Activated B cell treated with CpG ODN at 0.5 μM for 24 hours (primary cell): Measurements from ENCODE around the gene TUFT1. TPM values are rescaled to one million over a fixed set of nuclear protein-coding genes. Genes with fewer than 3 reads are reported as not detected.
A peak's percentile ranks its signal among the peaks of the same experiment; 100 is the strongest.

Experiments
- ATAC-seq: fragments of 200-7000 bp; cut with Tn5 transposase; one replicate; pipeline ENCODE4 v1.10.0; 2021; ENCODE audit warnings: low read depth, mild to moderate bottlenecking, moderate library complexity
- CTCF ChIA-PET: fragments of 350-600 bp; sonication (Branson Sonifier 250); formaldehyde crosslinking; loops from one replicate; lab custom pipeline; 2021; ENCODE audit warnings: antibody characterized with exemption; lab: Charles Lee
- POLR2A ChIA-PET: fragments of 350-600 bp; sonication (Branson Sonifier 250); formaldehyde crosslinking; loops from one replicate; lab custom pipeline; 2021; ENCODE audit warnings: antibody characterized with exemption; lab: Charles Lee
- DNase-seq: peaks from one replicate; pipeline ENCODE4 v3.0.0; 2022
- H3K27ac Mint-ChIP-seq: one replicate; pipeline ENCODE4 v1.8.0; 2020; ENCODE audit warnings: mixed read lengths
- H3K27me3 Mint-ChIP-seq: one replicate; pipeline ENCODE4 v1.8.0; 2021; ENCODE audit warnings: mixed read lengths
- H3K36me3 Mint-ChIP-seq: one replicate; pipeline ENCODE4 v1.8.0; 2021; ENCODE audit warnings: low read depth, mixed read lengths
- H3K4me1 Mint-ChIP-seq: one replicate; pipeline ENCODE4 v1.8.0; 2021; ENCODE audit warnings: mixed read lengths
- H3K4me3 Mint-ChIP-seq: one replicate; pipeline ENCODE4 v1.8.0; 2020; ENCODE audit warnings: mild to moderate bottlenecking, mixed read lengths
- H3K9me3 Mint-ChIP-seq: one replicate; pipeline ENCODE4 v1.8.0; 2020; ENCODE audit warnings: mixed read lengths
- intact Hi-C: fragments of 100-400 bp; cut with micrococcal nuclease; formaldehyde crosslinking; loops from one replicate; pipeline ENCODE4 v1.15.1; 2024
- total RNA-seq: library from RNA; stranded (reverse); gene quantifications from 2 replicates; pipeline ENCODE4 v1.2.3, GENCODE V29; 2022
- TF ChIP-seq, protein P1 (sequence below): fragments of 200-600 bp; IDR thresholded peaks from one replicate; pipeline ENCODE4 v1.8.0; 2022; ENCODE audit warnings: antibody characterized with exemption, mild to moderate bottlenecking

The TUFT1 gene
- total RNA-seq, 1 donor from 2014 or later, result 2.3 TPM

DNA sequence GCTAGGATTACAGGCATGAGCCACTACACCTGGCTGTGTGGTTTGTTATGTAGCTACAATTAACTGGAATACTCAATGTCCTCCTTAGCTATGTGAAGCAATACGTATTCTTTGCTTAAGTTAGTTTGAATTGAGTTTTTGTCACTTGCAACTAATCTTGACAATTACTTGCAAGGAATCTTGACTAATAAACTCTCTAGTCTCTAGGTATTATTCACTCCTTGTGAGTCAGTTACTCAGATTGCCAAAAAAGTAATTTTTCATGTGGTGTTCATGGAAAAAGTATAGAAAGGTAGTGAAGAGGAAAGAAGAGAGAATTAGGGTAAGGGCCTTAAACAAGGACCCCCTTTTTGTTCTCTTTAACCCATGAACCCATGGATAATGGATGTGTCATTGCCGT is 64.2 kb downstream of the TUFT1 start:
- TF ChIP-seq, protein P1, sequence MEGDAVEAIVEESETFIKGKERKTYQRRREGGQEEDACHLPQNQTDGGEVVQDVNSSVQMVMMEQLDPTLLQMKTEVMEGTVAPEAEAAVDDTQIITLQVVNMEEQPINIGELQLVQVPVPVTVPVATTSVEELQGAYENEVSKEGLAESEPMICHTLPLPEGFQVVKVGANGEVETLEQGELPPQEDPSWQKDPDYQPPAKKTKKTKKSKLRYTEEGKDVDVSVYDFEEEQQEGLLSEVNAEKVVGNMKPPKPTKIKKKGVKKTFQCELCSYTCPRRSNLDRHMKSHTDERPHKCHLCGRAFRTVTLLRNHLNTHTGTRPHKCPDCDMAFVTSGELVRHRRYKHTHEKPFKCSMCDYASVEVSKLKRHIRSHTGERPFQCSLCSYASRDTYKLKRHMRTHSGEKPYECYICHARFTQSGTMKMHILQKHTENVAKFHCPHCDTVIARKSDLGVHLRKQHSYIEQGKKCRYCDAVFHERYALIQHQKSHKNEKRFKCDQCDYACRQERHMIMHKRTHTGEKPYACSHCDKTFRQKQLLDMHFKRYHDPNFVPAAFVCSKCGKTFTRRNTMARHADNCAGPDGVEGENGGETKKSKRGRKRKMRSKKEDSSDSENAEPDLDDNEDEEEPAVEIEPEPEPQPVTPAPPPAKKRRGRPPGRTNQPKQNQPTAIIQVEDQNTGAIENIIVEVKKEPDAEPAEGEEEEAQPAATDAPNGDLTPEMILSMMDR, result no peak
- H3K27me3 Mint-ChIP-seq, result peaks cover 21% of the 10 kb centered on the region
- H3K27ac Mint-ChIP-seq, result no peak overlapping the region
- no peak for DNase-seq
- H3K4me1 Mint-ChIP-seq, result no peaks in the 10 kb centered on the region
- CTCF ChIA-PET, result interaction anchor here (1.7 kb wide), 1 partner anchor 10 kb away, joined by 7 read pairs; no protein-coding TSS in a partner anchor
- no peaks in the 10 kb centered on the region for H3K9me3 Mint-ChIP-seq
- no peaks in the 10 kb centered on the region for H3K36me3 Mint-ChIP-seq
- ATAC-seq, result no peak
- intact Hi-C loops, result no loop called here
- POLR2A ChIA-PET, result interaction anchor here (0.6 kb wide), 1 partner anchor 236 kb away, joined by 4 read pairs; the partner anchor contains the start of gene C2CD4D
- H3K4me3 Mint-ChIP-seq, result no peak overlapping the region

DNA sequence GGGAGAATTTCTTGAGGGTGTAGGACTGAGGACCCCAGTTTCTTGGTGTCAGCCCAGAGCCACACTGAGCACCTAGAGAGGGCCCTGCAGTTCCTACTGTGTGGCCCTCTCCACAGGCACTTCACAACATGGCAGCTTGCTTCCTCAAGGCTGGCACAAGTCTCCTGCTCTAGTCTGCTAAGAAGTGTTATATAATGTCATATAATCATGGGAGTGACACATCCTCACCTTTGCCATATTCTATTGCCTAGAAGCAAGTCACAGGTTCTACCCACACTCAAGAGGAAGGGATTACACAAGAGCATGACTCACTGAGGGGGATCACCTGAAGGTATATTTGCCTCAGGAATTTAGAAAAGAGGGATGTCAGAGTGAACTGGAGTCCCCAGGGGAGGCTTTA is 66.3 kb downstream of the TUFT1 start:
- H3K27me3 Mint-ChIP-seq, result peaks cover 21% of the 10 kb centered on the region
- no peak overlapping the region for H3K4me3 Mint-ChIP-seq
- H3K27ac Mint-ChIP-seq, result no peak overlapping the region
- H3K9me3 Mint-ChIP-seq, result no peaks in the 10 kb centered on the region
- DNase-seq (no peak), ATAC-seq (no peak)
- H3K4me1 Mint-ChIP-seq, result peaks cover 2% of the 10 kb centered on the region
- intact Hi-C loops, result no loop called here
- ChIA-PET POLR2A (no interaction called here), CTCF (interaction anchor here (1.3 kb wide), 1 partner anchor 9 kb away, joined by 3 read pairs; no protein-coding TSS in a partner anchor)
- H3K36me3 Mint-ChIP-seq, result no peaks in the 10 kb centered on the region
- TF ChIP-seq, protein P1, result no peak

DNA sequence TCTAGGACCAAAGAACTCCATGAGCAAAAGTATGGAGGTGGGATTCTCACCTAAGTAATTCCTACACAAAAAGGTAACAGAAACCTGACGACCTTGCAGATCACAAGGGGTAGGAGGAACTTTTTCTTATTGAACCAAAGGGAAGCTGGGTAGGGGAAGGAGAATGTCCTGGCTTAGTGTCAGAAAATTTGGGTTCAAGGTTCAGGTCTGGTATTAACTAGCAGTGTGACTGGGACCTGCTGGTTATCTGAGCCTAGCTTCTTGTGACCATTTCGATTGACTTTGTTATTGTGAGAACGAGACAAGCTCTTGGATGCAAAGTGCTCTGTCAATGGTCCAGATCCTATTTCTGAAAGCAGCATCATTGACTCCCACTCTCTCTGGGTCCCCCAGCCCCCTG is 66.7 kb downstream of the TUFT1 start:
- H3K4me3 Mint-ChIP-seq, result no peak overlapping the region
- no peak for DNase-seq
- H3K36me3 Mint-ChIP-seq, result no peaks in the 10 kb centered on the region
- peaks cover 6% of the 10 kb centered on the region for H3K4me1 Mint-ChIP-seq
- intact Hi-C loops, result no loop called here
- peaks cover 21% of the 10 kb centered on the region for H3K27me3 Mint-ChIP-seq
- H3K9me3 Mint-ChIP-seq, result no peaks in the 10 kb centered on the region
- ATAC-seq, result no peak
- POLR2A ChIA-PET, result no interaction called here
- TF ChIP-seq, protein P1, result no peak
- CTCF ChIA-PET, result interaction anchor here (1.3 kb wide), 1 partner anchor 10 kb away, joined by 3 read pairs; no protein-coding TSS in a partner anchor
- H3K27ac Mint-ChIP-seq, result no peak overlapping the region

DNA sequence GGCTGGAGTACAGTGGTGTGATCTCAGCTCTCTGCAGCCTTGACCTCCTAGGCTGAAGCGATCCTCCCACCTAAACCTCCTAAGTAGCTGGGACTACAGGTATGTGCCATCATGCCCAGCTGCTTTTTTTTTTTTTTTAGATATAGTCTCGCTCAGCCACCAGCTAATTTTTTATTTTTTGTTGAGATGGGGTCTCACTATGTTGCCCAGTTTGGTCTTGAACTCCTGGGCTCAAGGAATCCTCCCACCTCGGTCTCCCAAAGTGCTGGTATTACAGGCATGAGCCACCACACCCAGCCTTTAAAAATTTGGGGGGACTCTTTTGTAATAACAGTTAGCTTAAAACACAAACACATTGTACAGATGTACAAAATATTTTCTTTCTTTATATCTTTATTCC is 70.0 kb downstream of the TUFT1 start:
- TF ChIP-seq, protein P1, result no peak
- ChIA-PET CTCF (no interaction called here), POLR2A (interaction anchor here (0.6 kb wide), 1 partner anchor 15 kb away, joined by 5 read pairs; no protein-coding TSS in a partner anchor)
- DNase-seq (no peak), ATAC-seq (no peak)
- Mint-ChIP-seq H3K4me3 (no peak overlapping the region), H3K4me1 (peaks cover 22% of the 10 kb centered on the region), H3K9me3 (no peaks in the 10 kb centered on the region), H3K27ac (no peak overlapping the region), H3K27me3 (peaks cover 14% of the 10 kb centered on the region), H3K36me3 (peaks cover 9% of the 10 kb centered on the region)
- intact Hi-C loops, result loop anchor here (2.0 to 10.0 kb wide), 6 partner anchors 15 to 603 kb away; partner anchors contain the start of genes LYSMD1, MINDY1, POGZ and PRUNE1

DNA sequence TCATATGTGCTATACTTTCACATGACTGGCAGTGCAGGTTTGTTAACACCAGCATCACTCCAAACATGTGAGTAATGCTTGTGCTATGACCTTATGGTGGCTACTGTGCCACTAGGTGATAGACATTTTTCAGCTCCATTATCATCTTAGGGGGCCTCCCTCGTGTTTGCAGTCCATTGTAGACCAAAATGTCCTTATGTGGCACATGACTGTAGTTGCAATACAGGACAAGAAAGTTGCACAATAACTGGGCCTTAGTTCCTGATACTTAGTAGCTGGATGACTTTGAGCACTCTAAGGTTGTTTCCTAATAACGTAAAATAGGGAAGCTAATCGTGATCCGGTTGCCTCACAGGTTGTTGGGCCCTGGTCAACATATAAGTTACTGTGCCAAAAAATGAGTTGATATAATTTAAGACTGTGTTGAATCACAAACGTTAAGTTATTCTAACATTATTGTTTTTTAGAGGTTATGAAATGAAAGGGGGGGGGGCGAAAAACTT is 71.2 kb downstream of the TUFT1 start:
- DNase-seq (no peak), ATAC-seq (no peak)
- H3K36me3 Mint-ChIP-seq, result peaks cover 11% of the 10 kb centered on the region
- H3K27ac Mint-ChIP-seq, result peak overlapping the region; percentile 74
- no peaks in the 10 kb centered on the region for H3K9me3 Mint-ChIP-seq
- TF ChIP-seq, protein P1, result no peak
- peaks cover 29% of the 10 kb centered on the region for H3K4me1 Mint-ChIP-seq
- intact Hi-C loops, result loop anchor here (1.0 to 10.0 kb wide), 8 partner anchors 17 to 604 kb away; partner anchors contain the start of genes LYSMD1, MINDY1, MRPL9 and POGZ
- CTCF ChIA-PET, result no interaction called here
- H3K27me3 Mint-ChIP-seq, result peaks cover 12% of the 10 kb centered on the region
- POLR2A ChIA-PET, result no interaction called here
- H3K4me3 Mint-ChIP-seq, result peak overlapping the region; percentile 95
